Measurements from ENCODE around the gene PRR23C.

Gene PRR23C

DNA sequence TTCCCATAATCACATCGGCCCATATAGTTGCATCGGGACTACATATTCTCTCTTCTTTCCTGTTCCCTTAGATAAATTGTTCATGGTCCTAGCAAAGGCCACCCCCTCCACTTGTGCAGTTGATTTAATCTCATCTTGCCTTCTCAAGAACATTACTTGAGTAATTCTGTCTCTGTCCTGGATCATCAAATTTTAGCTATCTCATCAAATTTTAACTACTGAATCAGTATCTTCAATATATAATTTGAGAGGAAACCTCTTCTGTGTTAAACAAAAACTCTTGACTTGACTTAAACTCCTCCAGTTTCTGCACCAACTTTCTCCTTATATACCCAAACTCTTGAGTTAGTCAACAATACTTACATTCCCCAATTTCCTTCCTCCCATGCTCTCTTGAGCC lies 19.7 kb downstream of the PRR23C start:
- TF ChIP-seq, protein P1, sequence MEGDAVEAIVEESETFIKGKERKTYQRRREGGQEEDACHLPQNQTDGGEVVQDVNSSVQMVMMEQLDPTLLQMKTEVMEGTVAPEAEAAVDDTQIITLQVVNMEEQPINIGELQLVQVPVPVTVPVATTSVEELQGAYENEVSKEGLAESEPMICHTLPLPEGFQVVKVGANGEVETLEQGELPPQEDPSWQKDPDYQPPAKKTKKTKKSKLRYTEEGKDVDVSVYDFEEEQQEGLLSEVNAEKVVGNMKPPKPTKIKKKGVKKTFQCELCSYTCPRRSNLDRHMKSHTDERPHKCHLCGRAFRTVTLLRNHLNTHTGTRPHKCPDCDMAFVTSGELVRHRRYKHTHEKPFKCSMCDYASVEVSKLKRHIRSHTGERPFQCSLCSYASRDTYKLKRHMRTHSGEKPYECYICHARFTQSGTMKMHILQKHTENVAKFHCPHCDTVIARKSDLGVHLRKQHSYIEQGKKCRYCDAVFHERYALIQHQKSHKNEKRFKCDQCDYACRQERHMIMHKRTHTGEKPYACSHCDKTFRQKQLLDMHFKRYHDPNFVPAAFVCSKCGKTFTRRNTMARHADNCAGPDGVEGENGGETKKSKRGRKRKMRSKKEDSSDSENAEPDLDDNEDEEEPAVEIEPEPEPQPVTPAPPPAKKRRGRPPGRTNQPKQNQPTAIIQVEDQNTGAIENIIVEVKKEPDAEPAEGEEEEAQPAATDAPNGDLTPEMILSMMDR (IDR thresholded peaks at IDR 0.05; ENCODE audit: insufficient read depth, low read length, missing control alignments), result no peak
- DNase-seq (ENCODE audit: low read depth, low spot score), result no peak
- ChIA-PET CTCF (no interaction called here), POLR2A (no interaction called here)
- no peak overlapping the region for H3K4me3 ChIP-seq (ENCODE audit: low read depth, low read length)

DNA sequence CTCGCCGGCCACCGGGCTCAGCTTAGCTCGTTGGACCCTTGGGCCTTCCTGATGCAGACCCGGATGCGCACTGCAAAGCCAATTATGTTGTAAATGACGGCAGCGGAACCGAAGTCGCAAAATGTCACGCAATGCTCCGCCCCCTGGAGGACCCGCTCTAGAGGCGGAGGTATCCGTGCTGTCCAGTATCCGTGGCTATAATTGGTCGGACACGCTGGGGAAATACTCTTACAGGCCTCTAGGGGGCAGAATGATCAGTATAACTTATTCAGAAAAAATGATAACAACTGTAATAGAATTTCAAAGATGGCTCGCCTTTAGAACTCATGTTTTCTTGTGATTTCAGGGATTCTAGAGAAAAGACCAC lies 23.8 kb downstream of the PRR23C start, which contains the start of gene PRR23B:
PRR23B (minus strand) TSS at position 59 of the 367 bp plus-strand sequence. CDS start 265 bp downstream, outside the sequence.
- no peak for DNase-seq (ENCODE audit: low read depth, low spot score)
- no peak within 1 kb of the TSS for H3K4me3 ChIP-seq (ENCODE audit: low read depth, low read length)
- TF ChIP-seq, protein P1 (IDR thresholded peaks at IDR 0.05; ENCODE audit: insufficient read depth, low read length, missing control alignments), result no peak
- ChIA-PET CTCF (no interaction called here), POLR2A (no interaction called here)

DNA sequence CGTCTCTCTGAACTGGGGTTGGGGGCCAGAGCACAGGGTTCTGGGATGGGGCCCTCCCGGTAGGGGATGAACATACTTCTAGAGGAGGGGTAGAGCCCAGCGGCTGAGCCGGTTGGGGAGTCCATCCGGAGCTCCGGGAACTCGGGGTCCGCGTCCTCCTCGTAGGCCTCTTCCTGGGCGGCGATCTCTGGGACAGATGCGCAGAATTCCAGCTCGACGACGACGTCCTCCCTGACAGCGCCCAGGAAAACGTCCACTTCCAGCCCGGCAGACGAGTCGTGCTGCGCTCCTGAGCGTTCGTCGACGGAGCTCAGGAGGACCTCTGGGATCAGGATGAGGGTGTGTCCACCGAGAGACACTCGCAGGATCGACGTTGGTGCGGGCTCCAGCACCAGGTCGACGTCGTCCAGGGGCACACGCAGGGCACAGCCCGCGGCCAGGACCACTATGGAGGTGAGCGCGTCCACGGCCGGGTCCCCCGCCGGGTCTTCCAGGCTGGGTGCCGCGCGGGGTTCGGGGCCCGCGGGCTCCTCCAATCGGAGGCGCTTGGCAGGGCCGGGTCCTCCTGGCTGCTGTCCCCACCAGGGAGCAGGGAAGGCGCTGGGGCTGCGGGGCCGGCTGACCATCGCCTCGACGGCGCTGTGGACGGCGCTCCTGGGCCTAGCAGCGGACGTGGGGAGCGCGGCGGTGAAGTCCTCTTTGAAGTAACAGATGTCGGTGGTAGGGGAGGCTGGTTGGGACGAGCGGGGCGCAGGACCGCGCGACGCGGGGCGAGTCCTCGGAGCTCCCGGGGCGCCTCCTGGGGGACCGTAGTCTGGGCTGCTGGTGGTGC lies 24.4 kb downstream of the PRR23C start:
- TF ChIP-seq, protein P1 (IDR thresholded peaks at IDR 0.05; ENCODE audit: insufficient read depth, low read length, missing control alignments), result no peak
- DNase-seq (ENCODE audit: low read depth, low spot score), result no peak
- CTCF ChIA-PET, result no interaction called here
- H3K4me3 ChIP-seq (ENCODE audit: low read depth, low read length), result no peak overlapping the region
- POLR2A ChIA-PET, result no interaction called here

DNA sequence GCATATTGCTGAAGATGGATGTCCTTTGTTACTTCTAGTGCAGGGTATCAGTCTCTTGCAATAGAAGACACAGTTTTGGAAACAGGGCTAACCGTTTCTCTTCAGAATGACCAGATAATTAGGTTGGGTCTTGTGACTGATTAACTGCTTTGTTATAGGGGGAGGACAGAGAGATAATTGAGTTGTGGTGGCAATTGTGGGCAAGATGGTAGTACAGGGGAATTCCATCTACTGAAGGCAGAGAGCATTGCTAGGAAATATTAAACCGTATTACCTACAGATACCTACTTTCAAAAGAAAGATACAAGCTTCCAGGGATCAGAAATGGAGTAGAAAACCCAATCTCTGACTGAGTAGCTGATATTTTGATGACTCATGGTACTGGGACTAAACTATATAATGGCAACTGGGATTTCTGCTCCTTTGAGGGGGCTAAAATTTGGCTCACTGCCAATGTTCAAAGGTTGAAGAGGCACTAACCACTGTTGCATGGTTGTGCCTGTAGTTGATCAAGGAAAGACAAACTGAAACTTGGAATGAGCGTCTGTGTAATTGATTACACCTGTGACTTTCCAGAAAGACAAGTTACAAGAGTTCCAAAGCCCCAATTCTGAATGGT lies 28.2 kb downstream of the PRR23C start:
- H3K4me3 ChIP-seq (ENCODE audit: low read depth, low read length), result no peak overlapping the region
- TF ChIP-seq, protein P1 (IDR thresholded peaks at IDR 0.05; ENCODE audit: insufficient read depth, low read length, missing control alignments), result no peak
- ChIA-PET POLR2A (no interaction called here), CTCF (interaction anchor here (0.6 kb wide), 1 partner anchor 312 kb away, joined by 3 read pairs; no protein-coding TSS in a partner anchor)
- no peak for DNase-seq (ENCODE audit: low read depth, low spot score)

DNA sequence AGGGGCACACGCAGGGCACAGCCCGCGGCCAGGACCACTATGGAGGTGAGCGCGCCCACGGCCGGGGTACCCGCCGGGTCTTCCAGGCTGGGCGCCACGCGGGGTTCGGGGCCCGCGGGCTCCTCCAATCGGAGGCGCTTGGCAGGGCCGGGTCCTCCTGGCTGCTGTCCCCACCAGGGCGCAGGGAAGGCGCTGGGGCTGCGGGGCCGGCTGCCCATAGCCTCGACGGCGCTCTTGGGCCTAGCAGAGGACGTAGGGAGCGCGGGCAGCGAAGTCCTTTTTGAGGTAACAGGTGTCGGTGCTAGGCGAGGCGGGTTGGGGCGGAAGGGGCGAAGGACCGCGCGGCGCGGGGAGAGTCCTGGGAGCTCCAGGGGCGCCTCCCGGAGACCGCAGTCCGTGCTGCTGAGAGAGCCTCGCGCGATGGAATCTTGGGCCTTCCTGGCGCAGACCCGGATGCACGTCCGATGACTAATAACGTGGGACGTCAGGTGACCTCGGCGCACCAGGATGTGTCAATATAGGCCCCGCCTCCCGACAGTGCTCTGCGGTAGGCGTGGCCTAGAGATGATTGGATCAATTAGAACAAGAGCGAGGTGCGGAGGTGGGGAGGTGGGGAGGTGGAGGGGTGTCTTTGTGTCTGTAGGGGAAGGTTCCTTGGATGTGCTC lies 38.5 kb downstream of the PRR23C start, which contains the start of gene PRR23A:
PRR23A (minus strand) TSS at position 218 of the 666 bp plus-strand sequence; CDS start at position 218, 0 bp downstream.
- CTCF ChIA-PET, result no interaction called here
- TF ChIP-seq, protein P1 (IDR thresholded peaks at IDR 0.05; ENCODE audit: insufficient read depth, low read length, missing control alignments), result no peak

More for the DNA sequence above, 38.5 kb downstream of the PRR23C start, which contains the start of gene PRR23A:
- POLR2A ChIA-PET, result no interaction called here
- H3K4me3 ChIP-seq (ENCODE audit: low read depth, low read length), result no peak within 1 kb of the TSS
- no peak for DNase-seq (ENCODE audit: low read depth, low spot score)

Measured in AG04449 (cell line).